ENCODE data around the gene VRK3. TPM values are rescaled to one million over a fixed set of nuclear protein-coding genes. Genes with fewer than 3 reads are reported as not detected.

Gene VRK3
- total RNA-seq, 1 experiment from 2014 or later = 33.4 TPM

DNA sequence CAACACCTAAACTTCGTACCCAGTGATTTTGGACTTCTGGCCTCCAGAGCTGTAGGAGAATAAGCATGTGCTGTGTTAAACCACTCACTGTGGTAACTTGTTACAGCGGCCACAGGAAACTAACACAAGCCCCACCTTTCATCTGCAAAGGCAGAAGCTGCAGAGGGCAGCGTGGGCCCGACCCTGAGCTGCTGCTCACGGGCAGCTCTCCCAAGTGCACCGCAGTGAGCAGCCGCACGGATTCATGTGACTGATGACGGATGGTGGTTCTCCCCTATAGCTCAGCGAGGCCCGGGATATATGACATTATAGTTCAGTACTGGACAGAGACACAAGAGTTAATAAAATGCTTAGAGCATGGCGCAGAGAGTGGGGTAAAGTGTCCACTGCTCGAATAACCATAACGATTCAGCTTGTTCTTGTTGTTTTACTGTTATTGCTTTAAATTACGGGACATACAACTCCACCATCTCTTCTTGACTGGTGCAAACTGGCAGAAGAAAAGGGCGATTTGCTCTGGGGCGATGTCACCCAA lies 21.9 kb downstream of the VRK3 start:
- H3K4me1 Mint-ChIP-seq = no peaks in the 10 kb centered on the region
- no peak for TF ChIP-seq ELF4 (CRISPR knock-in tag; IDR thresholded peaks at IDR 0.05; ENCODE audit: low read depth)
- no peak for TF ChIP-seq TCF7 (CRISPR knock-in tag; IDR thresholded peaks at IDR 0.05; ENCODE audit: low read depth)
- TF ChIP-seq, protein P1, sequence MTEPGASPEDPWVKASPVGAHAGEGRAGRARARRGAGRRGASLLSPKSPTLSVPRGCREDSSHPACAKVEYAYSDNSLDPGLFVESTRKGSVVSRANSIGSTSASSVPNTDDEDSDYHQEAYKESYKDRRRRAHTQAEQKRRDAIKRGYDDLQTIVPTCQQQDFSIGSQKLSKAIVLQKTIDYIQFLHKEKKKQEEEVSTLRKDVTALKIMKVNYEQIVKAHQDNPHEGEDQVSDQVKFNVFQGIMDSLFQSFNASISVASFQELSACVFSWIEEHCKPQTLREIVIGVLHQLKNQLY (CRISPR knock-in tag; IDR thresholded peaks at IDR 0.05) = no peak
- TF ChIP-seq, protein P2, sequence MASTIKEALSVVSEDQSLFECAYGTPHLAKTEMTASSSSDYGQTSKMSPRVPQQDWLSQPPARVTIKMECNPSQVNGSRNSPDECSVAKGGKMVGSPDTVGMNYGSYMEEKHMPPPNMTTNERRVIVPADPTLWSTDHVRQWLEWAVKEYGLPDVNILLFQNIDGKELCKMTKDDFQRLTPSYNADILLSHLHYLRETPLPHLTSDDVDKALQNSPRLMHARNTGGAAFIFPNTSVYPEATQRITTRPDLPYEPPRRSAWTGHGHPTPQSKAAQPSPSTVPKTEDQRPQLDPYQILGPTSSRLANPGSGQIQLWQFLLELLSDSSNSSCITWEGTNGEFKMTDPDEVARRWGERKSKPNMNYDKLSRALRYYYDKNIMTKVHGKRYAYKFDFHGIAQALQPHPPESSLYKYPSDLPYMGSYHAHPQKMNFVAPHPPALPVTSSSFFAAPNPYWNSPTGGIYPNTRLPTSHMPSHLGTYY (CRISPR knock-in tag; IDR thresholded peaks at IDR 0.05) = no peak
- TF ChIP-seq, protein P3, sequence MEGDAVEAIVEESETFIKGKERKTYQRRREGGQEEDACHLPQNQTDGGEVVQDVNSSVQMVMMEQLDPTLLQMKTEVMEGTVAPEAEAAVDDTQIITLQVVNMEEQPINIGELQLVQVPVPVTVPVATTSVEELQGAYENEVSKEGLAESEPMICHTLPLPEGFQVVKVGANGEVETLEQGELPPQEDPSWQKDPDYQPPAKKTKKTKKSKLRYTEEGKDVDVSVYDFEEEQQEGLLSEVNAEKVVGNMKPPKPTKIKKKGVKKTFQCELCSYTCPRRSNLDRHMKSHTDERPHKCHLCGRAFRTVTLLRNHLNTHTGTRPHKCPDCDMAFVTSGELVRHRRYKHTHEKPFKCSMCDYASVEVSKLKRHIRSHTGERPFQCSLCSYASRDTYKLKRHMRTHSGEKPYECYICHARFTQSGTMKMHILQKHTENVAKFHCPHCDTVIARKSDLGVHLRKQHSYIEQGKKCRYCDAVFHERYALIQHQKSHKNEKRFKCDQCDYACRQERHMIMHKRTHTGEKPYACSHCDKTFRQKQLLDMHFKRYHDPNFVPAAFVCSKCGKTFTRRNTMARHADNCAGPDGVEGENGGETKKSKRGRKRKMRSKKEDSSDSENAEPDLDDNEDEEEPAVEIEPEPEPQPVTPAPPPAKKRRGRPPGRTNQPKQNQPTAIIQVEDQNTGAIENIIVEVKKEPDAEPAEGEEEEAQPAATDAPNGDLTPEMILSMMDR (IDR thresholded peaks at IDR 0.05) = no peak
- TF ChIP-seq, protein P4, sequence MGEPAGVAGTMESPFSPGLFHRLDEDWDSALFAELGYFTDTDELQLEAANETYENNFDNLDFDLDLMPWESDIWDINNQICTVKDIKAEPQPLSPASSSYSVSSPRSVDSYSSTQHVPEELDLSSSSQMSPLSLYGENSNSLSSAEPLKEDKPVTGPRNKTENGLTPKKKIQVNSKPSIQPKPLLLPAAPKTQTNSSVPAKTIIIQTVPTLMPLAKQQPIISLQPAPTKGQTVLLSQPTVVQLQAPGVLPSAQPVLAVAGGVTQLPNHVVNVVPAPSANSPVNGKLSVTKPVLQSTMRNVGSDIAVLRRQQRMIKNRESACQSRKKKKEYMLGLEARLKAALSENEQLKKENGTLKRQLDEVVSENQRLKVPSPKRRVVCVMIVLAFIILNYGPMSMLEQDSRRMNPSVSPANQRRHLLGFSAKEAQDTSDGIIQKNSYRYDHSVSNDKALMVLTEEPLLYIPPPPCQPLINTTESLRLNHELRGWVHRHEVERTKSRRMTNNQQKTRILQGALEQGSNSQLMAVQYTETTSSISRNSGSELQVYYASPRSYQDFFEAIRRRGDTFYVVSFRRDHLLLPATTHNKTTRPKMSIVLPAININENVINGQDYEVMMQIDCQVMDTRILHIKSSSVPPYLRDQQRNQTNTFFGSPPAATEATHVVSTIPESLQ (CRISPR knock-in tag; IDR thresholded peaks at IDR 0.05) = no peak
- TF ChIP-seq TEAD1 (CRISPR knock-in tag; IDR thresholded peaks at IDR 0.05) = no peak
- TF ChIP-seq, protein P5, sequence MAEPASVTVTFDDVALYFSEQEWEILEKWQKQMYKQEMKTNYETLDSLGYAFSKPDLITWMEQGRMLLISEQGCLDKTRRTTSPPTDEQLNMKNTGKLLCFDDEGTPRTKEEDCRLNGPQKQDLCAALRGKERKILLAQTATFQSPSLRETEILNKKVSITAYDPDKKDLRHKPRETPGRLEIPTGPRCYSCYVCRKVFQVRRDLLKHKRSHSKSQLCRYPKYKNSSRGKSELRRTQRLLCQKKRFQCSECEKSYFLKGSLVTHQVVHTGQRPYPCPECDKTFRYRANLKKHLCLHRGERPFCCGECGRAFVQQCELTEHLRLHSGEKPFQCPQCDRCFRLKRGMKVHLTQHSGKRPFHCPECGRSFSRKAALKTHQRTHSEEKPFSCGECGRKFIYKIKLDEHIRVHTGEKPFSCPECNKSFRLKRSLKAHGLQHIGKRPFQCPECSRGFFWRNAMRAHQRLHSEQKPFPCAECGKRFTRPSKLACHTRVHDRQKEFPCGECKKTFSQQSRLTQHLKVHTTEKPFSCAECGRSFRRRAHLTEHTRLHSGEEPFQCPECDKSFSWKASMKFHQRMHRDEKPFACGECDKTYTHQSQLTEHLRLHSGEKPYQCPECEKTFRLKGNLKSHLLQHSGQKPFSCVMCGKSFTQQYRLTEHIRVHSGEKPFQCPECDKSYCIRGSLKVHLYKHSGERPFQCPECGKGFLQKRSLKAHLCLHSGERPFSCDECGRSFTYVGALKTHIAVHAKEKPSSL (CRISPR knock-in tag; conservative IDR thresholded peaks at IDR 0.05) = no peak
- TF ChIP-seq FOXK1 (CRISPR knock-in tag; IDR thresholded peaks at IDR 0.05) = no peak
- no peak for TF ChIP-seq RORB (CRISPR knock-in tag; IDR thresholded peaks at IDR 0.05)
- no peak for TF ChIP-seq ZNF121 (CRISPR knock-in tag; IDR thresholded peaks at IDR 0.05)
- TF ChIP-seq CREB1 (CRISPR knock-in tag; IDR thresholded peaks at IDR 0.05) = no peak
- no peak for TF ChIP-seq ZNF396 (CRISPR knock-in tag; IDR thresholded peaks at IDR 0.05; ENCODE audit: borderline replicate concordance)
- TF ChIP-seq, protein P6, sequence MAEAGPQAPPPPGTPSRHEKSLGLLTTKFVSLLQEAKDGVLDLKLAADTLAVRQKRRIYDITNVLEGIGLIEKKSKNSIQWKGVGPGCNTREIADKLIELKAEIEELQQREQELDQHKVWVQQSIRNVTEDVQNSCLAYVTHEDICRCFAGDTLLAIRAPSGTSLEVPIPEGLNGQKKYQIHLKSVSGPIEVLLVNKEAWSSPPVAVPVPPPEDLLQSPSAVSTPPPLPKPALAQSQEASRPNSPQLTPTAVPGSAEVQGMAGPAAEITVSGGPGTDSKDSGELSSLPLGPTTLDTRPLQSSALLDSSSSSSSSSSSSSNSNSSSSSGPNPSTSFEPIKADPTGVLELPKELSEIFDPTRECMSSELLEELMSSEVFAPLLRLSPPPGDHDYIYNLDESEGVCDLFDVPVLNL (CRISPR knock-in tag; IDR thresholded peaks at IDR 0.05; ENCODE audit: borderline replicate concordance, low read depth) = no peak
- no peak for TF ChIP-seq ZNF317 (CRISPR knock-in tag; IDR thresholded peaks at IDR 0.05; ENCODE audit: borderline replicate concordance, low read depth)
- no peak for TF ChIP-seq TEAD4 (CRISPR knock-in tag; IDR thresholded peaks at IDR 0.05)
- H3K27me3 Mint-ChIP-seq (ENCODE audit: low read depth) = no peaks in the 10 kb centered on the region
- ChIA-PET POLR2A (no interaction called here), CTCF (no interaction called here)
- no peak overlapping the region for H3K27ac Mint-ChIP-seq
- no peaks in the 10 kb centered on the region for H3K9me3 Mint-ChIP-seq
- no peak for DNase-seq (ENCODE audit: low spot score)
- ATAC-seq = no peak
- no peak overlapping the region for H3K4me3 Mint-ChIP-seq
- H3K36me3 Mint-ChIP-seq = peaks cover 12% of the 10 kb centered on the region

Measured in WTC11 (cell line).